ENCODE results near the gene AIPL1.
A peak's percentile ranks its signal among the peaks of the same experiment; 100 is the strongest.
"Not testable (repeated sequence)": the region's sequence is repeated elsewhere in the genome, so short reads cannot be mapped to it uniquely, and the experiment has no call there.

AIPL1 gene, protein sequence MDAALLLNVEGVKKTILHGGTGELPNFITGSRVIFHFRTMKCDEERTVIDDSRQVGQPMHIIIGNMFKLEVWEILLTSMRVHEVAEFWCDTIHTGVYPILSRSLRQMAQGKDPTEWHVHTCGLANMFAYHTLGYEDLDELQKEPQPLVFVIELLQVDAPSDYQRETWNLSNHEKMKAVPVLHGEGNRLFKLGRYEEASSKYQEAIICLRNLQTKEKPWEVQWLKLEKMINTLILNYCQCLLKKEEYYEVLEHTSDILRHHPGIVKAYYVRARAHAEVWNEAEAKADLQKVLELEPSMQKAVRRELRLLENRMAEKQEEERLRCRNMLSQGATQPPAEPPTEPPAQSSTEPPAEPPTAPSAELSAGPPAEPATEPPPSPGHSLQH

DNA sequence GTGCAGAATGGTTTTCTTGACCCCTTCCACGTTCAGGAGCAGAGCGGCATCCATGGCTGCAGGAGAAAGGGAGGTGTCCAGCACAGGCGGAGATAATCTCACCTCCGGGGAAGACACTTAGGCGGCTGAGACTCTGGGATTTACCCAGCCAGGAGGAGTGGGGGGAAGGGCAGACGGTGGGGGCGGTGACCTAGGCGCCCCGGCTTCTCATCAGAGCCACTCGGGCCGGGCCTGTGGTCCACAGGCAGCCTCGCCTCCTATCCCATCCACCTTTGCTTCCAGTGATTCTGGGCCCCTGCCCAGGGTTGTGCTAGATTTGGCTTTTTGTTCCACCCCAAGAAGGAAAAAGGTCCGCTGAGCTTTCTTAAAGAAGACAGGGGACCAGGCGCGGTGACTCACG lies at the start of gene AIPL1:
TSS of gene AIPL1 (minus strand) at position 71 of the 400 bp plus-strand sequence. CDS start at position 54, 17 bp downstream.
- no peak for DNase-seq (ENCODE audit: low read depth in 2 of 2)

DNA sequence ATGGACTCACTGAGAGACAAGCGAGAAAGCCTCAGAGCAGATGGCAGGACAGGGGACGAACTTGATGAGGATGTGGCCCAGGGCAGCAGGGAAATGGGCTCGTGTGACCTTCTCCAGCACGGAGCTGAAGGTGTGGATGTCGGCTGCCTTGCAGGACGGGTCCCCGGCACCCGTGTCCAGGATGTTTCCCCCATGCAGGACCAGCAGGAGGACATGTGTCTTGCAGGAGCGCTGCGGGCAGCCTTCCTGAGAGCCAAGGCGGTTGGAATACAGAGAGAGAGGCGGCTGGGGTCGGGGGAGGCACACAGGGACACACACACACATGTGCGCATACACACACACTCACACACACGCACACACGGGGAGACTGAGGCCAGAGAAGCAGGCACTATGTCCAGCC lies 48.6 kb upstream of the AIPL1 start:
- DNase-seq (ENCODE audit: low read depth in 2 of 2): no peak

DNA sequence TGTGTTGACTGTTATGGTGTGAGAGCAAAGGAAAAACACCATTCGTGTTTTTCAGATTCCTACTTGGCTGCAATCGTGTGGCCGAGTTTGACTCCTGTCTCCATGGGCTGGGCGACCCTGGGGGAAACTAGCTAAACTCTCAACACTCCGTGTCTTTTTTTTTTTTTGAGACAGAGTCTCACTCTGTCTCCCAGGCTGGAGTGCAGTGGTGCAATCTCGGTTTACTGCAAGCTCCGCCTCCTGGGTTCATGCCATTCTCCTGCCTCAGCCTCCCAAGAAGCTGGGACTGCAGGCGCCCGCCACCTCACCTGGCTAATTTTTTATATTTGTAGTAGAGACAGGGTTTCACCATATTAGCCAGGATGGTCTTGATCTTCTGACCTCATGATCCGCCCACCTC lies 47.9 kb upstream of the AIPL1 start:
- not testable (repeated sequence) for DNase-seq (ENCODE audit: low read depth in 2 of 2)

DNA sequence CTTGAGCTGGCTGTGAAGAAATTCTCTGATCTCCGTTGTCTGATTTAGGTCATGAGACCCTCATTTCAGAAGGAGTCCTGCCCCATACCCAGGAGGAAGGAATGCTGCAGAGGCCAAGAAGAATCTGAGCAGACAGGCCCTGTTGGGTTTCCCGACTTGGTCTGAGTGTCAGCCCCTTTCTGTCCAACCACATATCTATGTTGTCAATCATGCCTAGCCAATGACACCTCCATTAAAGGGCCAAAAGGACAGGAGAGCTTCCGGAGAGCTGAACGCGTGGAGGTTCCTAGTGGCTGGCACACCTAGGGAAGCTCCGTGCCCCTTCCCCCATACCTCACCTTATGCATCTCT lies 47.2 kb upstream of the AIPL1 start:
- no peak for DNase-seq (ENCODE audit: low read depth in 2 of 2)

DNA sequence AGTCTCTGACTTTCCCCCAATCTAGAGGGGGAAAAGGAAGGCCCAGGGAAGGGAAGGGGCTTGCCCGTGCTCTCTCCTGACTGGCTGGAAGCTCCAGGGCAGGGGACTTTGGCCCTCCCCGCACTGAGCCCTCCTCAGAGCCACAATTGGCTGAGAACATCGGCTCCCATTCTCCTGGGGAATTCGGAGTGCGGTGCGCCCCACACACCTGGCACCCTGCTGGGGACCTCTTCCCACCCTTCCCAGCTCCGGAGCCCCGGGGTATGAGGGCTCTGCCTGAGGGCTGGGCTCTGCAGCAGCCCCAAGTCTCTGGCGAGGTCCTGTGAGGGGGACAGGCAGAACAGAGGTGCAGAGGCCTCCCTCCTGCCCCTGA lies 45.4 kb upstream of the AIPL1 start:
- DNase-seq (ENCODE audit: low read depth in 2 of 2): no peak

DNA sequence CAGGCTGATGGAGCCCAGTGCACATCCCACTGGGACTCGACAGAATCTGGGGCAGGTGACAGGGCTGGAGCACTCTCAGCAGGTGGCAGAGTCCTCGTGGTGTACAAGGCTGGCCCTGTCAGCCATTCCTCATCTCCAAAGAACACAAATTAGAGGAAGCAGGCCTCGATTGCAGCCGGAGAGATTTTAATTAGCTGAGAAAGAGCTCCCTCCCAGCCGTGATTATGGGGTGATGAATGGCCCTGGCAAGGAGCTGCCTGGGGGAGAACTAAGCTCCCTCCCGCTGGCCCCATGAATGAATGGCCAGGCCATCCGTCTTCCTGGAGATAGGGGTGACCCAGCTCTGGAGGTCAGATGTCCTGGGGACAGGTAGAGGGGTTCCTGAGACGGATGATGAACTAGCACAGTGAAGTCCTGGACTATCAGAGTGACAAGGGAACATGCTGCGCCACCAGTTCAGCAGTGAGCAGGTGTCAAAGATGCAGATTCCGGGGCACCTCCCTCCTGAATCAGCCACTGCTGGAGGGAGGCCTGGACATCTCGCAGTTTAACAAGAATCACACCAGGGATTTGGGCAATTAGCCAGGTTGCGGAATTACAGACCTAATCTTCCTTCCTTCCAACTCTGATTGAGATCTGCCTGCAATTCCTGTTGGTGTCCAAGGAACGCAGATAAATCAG lies 44.8 kb upstream of the AIPL1 start:
- no peak for DNase-seq (ENCODE audit: low read depth in 2 of 2)

DNA sequence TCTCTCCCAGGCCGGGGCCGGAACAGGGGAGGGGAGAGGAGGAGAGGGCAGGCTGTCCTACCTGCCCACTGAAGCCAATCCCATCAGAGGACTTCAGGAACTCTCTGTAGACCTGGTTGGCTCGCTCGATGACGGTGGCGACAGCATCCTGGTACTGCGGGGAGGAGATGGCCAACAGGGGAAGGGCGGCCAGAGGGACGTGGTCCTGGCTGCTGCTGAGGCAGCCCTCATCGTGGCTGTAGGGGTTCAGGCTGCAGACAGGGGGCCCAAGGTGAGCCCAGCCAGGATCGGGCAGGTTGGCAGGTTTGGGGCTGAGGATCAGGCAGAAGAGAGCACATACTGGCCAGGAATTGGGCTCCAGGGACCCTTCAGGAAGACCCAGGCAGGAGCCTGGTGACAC lies 43.6 kb upstream of the AIPL1 start:
- no peak for DNase-seq (ENCODE audit: low read depth in 2 of 2)

DNA sequence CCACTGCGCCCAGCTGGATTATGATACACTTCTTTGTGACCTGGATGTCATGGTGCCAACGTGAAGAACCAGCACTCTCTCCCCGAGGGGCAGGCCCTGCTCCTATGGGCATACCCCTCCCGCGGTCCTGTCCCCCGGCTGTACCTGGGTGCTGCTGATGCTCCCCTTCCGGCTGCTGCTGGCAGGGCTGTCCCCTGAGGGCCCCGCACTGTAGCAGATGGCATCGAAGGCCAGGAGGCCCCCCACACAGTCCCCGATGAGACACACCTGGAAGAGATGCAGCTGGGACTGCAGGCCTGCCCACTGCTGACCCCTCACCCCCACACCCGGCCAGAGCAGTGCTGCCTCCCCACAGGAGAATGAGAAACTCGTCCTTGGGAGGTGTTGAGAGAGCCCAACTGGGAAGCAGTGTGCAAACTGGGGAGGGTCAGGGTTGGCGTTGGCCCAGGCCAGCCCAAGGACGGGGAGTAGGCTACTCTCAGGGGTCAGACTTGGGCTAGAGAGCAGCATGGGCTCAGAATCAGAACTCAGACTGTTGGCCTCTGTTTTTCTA lies 43.0 kb upstream of the AIPL1 start:
- DNase-seq (ENCODE audit: low read depth in 2 of 2): no peak

DNA sequence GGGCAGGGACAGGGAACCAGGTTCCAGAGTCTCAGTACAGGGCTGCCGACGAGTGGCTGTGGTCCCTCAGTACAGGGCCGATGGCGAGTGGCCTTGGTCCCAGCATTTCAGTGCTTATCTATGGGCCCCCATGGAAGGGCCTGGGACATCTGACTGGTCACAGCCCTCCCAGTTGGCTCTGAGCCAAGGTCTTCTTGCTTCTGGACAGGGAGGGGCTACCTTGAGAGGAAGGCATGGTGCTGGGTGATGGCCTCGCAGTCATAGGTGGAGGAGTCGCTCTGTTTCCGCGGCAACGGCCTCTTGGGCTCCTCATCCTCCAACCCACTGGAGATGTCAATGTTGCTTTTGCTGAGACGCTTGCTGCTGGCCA lies 41.9 kb upstream of the AIPL1 start:
- DNase-seq (ENCODE audit: low read depth in 2 of 2): no peak

DNA sequence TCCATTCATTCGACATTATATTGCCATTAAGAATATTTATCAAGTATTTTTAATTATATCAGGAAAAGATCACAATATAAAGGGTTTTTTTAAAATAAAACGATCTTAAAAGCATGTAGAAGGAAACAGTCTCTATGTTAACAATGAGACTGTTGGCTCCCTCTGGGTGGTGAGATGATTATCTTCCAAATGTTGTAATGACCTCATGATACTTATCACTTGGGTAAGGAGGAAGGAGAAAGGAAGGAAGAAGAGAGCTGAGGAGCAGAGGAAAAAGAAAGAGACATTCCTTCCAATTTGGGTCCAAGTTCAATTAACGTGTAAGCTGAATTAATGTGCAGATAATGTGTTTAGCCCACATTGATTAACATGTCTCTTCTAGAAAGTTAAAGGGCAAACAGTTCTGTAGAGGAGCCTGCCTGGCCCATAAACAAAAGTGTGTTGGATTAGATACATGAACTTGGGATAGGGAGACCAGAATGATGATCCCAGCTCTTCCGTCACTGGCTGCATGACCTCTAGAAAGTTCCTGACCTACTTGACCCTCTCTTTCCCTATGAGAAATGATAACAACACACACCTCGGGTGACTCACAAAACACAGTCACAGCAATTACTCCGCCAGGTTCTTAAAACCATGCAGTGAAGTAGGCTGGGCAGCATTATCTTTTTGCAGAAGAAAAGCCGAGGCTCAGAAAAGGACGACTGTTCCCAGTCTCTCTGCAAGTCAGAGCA lies 41.3 kb upstream of the AIPL1 start:
- no peak for DNase-seq (ENCODE audit: low read depth in 2 of 2)

DNA sequence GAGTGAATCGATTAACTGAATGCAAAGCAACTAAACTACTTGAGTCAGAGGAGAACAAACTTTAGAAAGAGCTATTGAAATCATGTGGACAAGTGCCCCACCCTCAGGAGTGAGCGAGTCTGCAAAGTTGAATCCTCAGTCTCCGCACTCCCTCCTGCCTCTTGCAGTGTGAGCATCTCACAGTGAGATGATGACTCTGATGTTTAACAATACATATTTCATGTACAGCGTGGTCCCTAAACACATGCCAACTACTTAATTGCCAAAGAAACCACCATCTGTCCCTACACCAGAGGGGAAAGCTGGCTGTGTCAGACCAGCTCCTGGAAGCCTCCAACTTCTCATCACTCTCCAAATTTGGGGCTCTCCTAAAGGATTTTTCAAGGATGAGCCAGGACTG lies 40.5 kb upstream of the AIPL1 start:
- DNase-seq (ENCODE audit: low read depth in 2 of 2): no peak

DNA sequence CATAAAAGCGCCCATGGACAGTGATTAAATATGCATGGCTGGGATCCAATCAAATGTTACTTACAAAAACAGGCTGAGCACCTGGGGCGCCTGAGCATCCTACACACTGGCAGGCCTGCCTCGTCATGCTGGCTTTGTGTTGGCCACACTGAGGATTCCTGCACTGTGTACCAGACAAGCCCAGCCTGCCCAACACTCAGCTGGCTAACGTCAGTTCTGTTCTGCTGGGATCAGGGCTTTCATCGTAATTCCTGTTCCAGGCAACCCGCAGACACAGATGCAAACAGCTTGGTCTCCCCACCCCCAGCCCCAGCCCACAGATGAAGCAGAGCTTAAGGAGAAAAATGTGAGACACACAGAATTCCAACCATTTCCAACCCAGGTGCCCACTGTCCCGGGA lies 40.0 kb upstream of the AIPL1 start:
- no peak for DNase-seq (ENCODE audit: low read depth in 2 of 2)

DNA sequence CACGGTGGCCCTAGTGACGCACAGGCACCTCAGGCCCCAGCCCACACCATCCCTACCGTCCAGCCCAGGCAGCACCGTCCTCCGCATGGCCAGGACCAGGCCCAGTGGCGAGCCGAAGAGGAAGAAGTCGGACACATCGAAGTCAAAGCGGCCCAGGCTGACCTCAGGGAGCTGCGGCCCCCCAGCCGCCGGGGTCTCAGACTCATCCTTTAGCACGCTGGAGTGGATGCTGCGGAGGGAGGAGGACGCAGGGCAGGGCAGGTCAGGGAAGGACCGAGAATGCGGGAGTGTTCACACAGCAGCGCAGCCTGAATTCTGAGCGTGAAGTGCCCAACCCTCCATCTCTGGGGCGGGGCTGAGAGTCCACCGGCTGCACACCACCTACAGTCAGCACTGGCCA lies 39.5 kb upstream of the AIPL1 start:
- no peak for DNase-seq (ENCODE audit: low read depth in 2 of 2)

DNA sequence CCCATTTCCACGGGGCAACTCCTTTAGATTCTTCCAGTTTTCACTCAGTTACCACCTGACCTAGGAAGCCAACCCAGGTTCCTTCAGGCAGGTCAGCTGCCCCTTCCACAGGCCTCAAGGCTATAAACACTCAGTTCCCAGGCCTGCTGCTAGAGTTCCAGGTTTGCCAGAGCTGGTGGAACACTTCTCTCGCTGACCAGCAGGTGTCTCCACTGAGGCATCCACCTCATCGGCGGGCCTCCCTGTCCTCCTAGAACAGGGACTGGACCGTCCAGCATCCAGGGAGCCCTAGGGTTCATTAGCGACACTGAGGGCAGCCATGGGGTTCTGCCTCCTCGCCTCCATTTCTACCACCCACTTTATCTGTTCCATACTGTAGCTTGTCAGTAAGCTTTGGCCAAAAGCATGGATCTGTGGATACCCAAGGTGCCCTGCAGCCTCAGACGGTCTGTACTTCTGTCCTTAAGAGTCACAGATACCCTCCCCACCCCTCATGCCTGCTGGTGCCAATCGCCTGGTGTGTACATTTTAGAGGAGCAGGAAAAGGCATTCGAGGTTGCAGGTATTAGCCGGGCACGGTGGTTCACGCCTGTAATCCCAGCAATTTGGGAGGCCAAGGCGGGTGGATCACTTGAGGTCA lies 38.3 kb upstream of the AIPL1 start:
- peak; percentile 25 to 30 for DNase-seq (ENCODE audit: low read depth in 2 of 2)

DNA sequence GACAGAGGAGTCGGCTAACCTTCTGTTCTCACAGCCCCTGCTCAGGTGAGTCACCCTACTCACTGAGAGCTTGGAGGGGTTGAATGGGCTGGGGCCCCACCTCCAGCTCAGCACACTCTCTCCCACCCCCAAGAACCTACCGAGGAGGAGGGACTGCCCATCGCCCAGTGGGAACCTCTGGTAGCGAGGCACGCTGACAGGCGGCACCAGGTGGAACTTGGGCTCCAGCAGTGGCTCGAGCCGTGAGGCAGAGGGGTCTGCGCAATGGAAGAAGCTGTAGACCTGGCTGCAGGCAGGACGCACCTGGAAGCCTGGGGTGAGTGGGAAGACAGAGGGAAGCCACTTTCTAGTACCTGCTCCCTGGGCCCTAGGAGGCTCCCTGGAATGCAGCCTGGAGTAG lies 37.6 kb upstream of the AIPL1 start:
- DNase-seq (ENCODE audit: low read depth in 2 of 2): no peak

DNA sequence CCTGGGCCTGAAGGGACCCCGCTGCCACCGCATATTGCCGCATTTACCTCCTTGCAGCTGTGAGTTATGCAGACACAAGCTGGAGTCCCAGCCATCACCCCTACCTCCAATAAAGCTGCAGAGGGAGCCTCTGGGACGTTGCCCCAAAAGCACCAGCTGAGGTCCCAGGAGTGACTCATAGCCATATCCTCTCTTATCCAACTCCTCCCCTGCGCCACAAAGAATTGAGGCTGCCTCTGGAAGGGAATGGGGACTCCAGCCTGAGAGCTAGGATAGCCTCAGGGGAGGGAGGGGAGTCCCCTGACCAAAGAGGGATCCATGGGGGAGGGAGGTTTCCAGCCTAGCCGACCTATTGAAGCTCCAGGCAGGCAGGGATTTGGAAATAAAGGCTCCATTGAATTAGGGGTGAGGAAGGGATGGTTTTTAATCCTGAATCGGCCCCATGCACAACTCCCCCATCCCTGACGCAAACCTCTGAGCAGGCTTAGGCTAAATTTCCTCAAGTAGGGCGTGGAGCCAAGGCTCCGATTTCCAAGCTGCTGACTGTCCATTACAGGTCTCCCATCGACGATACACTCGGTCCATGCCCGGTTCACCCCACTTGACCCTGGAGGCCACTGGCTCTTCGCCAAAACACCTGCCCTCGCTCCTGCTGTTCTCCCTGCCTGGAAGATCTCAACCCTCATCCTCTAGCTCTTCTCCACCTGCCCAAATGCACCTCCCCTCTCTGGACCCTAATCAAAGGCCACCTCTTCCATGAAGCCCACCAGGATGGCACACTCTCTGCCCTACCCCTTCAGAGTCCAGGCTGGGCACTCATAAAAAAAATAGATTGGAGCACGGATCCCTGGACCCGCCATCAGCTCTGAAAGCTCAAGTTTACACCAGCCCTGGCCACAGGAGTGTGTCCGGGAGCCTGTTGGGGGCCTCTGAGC lies 36.9 kb upstream of the AIPL1 start:
- DNase-seq (ENCODE audit: low read depth in 2 of 2): no peak

DNA sequence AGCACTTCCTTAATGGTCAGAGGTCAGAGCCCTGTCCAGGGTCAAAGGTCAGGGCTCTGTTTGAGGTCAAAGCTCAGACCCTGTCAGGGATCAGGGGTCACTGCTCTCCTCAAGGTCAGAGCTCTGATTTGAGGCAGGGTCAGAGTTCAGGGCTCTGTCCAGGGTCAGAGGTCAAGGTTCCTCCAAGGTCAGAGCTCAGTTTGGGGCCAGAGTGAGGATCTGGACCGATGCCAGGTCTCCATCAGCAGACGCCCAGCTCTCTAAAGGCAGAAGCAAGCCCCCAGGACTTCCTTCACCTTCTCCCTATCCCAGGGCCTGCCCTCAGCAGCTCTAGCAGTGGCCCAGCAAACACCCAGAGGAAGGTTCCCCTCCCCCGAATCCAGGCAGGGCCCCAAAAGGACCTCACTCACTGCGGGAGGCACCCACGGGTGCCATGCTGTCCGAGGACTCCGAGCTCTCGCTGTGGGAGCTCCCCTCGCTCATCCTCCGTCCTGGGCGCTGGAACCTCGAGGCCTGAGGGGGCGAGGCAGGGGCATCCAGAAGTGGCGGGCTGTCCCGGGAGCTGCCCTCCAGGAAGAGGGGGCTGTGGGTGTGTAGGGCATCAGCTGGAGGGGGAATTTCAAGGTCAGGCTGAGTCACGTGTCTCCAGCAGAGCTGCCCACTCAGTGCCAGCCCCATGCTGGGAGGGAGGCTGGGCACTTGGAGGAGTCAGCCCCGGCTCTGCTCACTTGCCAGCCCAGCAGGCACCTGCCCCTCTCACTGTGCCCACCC lies 36.0 kb upstream of the AIPL1 start:
- DNase-seq (ENCODE audit: low read depth in 2 of 2): no peak

DNA sequence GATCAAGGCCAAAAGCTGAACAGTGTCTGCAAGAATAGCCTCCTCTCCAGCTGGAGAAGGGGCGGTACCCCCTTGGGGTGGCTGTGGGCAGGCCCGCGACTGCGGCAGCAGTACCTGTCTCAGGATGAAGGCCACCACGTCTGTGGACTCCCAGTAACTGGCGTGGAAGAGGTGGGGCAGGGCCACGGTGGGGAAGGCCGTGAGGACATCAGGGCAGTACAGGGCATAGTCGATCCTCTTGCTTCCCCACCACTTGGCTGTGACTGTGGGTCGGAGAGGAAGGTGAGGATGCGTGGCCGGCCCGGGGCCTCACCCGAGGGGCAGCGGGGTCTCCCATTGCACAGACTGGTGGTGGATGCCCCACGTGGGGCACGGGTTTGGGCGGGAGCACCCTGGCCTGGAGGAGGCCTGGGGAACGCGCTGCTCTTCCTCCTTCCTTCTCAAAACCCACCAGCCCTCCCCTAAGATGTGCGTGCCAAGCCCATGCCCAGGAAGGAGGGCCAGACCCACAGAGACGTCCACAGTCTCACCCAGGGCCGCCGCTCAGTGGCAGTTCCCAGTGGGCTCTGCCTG lies 35.3 kb upstream of the AIPL1 start:
- DNase-seq (ENCODE audit: low read depth in 2 of 2): no peak

DNA sequence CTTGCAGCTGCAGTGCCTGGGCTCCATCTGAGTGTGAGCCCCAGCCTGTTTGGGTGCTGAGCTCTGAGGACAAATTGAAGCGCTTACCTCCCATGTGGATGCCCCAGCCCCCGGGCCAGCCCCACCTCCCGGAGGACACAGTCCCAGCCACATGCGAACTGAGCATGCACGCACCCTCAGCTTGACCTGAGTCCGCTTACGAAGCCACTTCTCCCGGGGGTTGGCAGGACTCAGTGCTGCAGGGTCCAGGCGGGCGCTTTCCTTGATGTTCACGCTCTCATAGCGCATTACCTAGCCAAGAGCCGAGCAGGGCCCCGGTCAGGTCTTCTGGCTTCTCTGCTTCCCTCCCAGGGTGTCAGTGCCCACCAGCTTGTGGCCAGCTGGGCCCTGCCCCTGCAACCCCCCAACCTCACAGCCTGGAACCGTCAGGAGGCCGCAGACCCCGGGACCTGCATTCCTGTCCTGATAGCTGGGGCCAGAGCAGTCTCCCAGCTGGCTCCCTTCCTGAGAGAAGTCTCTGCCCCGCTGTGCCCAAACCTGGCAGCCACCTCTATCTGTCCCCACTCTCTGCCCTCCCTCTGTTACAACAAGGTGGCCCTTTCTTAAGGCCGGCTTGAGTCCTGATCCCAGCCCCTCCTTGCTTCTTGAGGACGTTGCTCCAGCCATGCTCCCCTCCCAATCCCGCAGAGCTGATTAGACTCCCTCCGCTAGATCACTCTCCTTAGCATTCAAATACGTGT lies 33.3 kb upstream of the AIPL1 start:
- no peak for DNase-seq (ENCODE audit: low read depth in 2 of 2)
